GM19240 (cell line): ENCODE data around the gene HK1.

ENCODE experiments used
- DNase-seq: peaks from one replicate; pipeline ENCODE4 v3.0.0; 2011; ENCODE audit warnings: low spot score; ENCODE audit not compliant: insufficient read length

Gene HK1

DNA sequence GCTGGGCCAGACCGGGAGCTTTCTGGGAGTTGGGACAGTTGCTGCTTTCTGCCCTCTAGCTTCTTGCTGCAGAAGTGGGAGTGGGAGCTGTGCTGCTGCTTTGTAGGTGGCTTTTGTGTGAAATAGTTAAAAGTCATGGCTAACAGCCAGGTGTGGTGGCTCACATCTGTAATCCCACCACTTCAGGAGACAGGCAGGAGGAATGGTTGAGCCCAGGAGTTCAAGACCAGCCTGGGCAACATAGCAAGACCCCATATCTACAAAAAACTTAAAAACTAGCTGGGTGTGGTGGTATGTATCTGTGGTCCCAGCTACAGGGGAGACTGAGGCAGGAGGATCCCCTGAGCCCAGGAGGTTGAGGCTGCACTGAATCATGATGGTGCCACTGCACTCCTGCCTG, 124.8 kb downstream of the HK1 start:
- no peak for DNase-seq

DNA sequence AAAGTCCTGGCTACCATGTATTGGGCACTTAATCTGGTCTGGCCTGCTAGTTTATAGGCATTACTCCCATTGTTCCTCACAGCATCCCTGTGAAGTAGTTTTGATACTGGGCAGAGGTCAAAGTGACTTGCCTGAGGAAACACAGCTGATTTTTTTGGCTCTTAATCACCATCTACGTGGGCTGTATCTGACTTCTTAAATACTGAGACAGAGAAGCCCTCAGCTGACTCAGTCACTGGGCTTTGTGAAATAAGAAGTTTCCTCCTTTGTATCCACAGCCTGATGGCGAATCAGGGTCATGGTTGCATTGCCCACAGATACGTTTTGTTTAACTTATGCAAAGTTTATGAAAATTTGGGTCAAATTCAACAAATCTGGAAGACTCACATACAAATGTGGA, 125.2 kb downstream of the HK1 start:
- DNase-seq: no peak

DNA sequence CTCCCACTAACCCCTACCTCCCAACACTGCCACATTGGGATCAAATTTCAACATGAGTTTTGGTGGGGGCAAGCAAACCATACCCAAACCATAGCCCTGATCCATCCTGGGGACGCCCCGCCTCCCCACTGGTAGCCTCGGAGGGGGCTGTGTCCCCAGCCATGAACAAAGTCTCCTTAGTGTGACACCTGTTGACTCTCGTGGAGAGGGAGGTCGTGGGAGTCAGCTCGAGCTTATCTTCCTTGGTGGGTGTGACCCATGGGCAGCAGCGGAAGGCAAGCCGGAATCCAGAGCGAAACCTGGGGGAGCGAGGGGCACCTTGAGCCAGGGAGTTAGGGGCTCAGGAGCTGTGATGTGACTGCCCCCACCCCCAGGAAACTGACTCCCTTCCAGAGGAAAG, 126.5 kb downstream of the HK1 start:
- DNase-seq: no peak

DNA sequence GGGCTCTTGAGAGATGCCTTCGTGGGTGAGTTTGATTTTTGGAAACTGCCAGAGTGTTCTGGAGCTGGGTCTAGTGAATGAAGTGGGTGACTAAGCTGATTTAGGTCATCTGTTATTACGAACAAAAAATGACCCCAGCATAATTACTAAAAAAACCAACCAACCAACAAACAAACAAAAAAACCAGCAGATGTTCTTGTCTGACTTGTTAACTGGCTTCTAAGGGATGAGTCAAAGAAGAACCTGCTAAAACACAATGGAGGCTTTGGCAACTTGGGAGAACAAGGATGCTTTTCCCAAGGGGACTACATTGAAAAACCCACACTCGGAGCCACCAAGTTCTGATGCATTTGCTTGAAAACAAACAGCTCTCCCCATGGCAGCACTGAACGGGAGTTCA, 126.9 kb downstream of the HK1 start:
- no peak for DNase-seq

DNA sequence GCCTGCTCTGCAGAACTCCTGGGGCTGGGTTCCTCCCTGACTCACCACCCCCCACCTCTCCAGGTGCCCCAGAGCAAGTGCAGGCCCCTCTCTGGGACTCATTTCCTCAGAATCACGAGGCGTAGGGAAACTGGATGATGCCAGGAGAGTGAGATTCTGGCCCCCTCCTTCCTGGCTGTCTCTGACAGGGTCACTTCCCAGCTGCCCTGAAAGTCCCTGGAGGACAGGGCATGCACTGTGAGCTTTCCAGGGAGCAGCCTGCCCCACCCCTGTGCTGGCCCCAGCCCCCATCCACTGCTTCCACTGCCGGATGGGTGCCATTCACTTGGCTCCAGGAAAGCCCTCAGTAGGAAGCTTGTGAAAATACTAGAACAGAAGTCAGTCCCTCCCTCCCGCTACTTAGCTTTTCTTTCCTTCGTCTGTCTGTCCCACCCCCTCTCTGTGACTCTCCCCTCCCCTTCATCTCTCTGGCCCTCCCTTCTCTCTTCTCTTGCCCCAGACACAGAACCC, 128.1 kb downstream of the HK1 start:
- DNase-seq: no peak

DNA sequence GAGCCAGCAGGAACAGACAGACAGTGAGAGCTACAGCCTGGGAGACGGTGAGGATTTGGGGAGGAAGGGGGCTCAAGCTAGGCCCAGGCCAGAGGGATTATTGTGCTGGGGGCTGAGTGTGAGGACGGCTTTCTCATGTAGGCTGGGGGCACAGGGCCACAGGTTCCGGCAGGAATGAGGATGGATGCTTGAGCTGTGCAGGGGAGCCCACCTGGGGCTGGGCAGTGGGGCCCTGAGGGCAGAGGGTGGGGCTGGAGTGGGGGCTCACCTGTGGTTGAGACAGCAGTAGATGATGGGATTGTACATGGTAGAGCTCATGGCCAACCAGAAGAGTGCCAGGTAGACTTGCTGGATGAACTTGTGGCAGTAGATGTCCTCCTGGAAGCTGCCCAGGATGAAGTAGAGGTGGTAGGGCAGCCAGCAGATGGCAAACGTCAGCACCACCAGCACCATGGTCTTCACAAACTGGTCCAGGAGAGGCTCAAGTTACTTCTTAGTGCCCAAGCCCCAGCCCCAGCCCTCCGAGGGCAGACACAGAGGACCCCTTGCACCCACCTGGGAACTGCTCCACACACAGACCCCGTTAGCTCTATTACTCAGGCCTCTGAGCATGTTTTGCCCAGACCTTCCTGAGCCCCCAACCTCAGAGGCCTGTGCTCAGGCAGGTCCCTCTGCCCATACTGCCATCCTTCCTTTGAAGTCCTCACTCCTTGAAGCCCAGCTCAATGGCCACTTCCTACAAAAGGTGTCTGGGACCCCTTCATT, 128.7 kb downstream of the HK1 start:
- no peak for DNase-seq

DNA sequence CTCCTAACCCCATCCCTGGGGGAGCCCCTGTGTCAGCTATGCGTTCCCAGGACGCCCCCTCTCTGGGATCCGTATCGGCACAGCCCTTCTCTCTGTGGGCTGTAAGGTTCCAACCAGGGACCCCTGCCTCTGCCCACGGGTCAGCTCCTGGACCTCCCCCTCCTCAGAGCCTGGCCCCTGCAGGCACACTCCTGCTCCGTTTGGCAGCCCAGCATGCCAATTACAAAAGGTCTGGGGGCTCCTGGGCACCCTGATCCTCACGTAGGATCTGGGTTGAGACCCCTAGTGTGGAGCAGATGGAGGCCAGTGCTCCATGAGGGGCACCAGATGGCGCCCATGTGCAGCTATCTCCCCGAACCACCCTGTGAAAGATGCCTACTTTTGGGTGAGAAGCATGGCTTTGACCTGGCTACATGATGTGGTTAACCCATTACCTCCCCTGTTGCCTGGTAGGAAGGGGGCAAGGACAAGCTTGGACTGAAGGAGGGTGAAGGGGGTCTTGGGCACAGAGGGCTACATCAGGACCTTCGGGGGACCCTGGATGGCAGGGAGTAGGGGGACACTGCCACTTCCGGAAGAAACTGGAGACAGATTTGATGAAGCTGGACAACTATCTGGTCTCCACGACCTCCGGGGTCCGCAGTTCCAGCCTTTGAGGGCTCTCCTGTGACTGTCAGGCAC, 129.5 kb downstream of the HK1 start:
- no peak for DNase-seq

DNA sequence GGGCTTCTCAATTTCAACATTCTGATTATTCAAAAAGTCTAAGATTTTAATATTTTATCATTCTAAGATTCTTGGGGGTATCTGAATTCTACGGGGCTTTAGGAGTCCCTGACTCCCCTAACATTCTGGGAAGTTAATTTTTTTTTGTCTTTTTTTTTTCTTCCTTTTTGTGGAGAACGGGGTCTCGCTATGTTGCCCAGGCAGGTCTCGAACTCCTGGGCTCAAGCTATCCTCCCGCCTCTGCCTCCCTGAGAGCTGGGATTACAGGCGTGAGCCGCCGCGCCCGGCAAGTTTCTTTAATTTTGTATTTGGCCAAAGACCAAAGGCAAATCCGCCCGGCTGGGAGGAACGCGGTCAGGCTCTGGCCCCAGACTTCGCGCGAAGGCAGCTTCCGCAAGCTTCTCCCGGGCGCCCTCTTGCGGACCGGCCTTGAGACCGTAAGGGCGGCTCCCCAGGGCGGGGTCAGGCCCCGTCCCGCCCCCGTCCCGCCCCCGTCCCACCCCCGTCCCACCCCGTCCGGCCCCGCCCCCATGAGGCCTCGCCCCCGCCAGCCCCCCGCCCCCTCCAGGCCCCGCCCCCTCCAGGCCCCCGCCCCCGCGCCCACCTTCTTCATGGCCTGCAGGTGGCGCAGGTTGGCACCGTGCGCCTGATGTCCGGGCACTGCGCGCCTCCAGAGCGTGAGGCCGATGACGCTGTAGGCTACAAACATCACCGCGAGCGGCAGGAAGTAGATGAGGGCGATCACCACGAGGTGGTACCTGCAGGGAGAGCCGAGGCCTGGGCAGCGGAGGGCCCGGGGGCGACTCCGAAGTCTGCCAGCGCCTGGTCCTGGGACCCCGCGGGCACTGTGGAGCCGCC, 130.3 kb downstream of the HK1 start:
- DNase-seq: peak; percentile 93

DNA sequence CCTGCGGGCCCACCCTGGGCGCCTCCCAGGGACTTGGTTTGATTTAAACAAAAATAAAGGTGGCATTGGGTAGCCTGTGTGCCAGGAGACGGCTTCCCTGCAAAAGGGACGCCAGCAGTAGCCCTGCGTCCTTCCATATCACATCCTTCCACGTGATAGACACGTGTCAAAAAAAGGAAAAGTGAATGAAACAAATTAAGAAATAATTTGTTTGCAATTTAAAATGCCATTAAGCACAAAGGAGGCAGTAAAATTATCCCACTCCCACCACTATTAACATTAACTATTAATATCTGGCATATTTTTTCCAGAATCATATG, 130.8 kb downstream of the HK1 start:
- DNase-seq: no peak

DNA sequence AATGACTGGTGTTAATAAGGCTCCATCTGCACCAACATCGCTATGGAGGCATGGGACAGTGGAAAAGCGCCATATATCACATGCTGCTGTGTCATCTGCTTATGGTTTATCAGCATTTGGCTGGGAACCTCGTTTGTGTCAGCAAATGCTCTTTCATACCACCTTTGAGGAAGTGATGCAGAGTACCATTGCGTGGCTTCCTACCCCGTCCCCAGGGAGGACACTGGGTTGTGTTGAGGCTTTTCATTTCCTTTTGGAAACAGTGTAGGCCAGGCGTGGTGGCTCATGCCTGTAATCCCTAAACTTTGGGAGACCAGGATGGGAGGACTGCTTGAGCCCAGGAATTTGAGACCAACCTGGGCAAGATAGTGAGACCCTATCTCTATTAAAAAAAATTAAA, 131.7 kb downstream of the HK1 start:
- no peak for DNase-seq

DNA sequence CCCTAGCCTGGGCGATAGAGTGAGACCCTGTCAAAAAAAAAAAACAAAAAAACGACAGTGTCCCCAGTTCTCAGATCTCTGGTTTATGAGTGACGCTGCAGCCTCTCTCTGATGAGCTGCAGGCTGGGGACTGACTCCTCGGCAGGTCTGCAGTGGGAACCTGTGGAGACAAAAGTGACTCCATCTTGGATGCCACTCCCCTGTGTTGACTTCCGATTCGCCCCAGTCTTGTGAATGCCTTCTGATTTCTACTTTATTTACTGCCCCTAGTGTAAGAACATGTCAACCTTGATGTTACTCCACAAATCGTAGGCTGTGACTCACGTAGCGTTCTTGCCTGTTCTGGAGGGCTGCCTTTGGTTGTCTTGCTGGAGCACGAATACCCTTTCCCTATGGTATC, 132.2 kb downstream of the HK1 start:
- DNase-seq: no peak

DNA sequence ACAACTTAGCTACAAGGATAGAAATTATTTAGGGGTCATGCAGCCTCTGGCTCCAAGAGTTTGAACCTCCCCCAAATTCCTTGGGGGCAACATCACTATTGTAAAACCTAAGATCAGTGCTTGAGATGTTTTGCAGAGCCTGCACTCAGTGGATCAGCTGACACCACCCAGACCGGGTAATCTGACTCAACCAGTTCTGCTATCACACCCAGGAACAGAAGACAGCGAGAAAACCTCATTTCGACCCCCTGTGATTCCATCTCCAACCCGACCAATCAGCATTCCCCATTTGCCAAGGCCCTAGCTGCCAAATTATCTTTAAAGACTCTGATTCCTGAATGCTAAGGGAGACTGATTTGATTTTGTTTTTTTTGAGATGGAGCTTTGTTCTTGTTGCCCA, 133.2 kb downstream of the HK1 start:
- DNase-seq: no peak

DNA sequence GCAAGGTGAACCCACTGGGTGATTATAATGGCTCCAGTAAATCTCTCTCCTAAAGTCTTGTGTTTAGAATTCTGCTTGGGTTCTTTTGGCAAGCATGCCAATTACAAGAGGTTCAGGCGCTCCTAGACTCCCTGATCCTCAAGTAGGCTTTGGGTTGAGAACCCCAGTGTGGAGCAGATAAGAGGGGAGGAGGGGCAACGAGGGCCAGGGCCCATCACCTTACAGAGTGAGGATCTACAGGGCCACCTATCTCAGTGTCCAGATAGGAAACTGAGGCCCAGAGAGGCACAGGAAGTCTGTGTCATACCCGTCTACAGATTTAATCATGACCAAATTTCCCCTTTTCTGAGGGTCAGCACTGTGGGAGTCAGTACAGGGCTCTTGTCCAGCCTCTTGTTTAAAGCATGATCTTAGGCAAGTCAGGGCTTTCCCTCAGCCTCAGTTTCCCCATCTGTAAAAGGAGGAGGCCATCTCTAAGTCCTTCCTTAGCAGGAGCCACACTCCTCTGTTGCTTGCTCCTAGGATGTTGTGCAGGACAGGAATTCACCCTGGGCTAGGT, 134.0 kb downstream of the HK1 start:
- no peak for DNase-seq

DNA sequence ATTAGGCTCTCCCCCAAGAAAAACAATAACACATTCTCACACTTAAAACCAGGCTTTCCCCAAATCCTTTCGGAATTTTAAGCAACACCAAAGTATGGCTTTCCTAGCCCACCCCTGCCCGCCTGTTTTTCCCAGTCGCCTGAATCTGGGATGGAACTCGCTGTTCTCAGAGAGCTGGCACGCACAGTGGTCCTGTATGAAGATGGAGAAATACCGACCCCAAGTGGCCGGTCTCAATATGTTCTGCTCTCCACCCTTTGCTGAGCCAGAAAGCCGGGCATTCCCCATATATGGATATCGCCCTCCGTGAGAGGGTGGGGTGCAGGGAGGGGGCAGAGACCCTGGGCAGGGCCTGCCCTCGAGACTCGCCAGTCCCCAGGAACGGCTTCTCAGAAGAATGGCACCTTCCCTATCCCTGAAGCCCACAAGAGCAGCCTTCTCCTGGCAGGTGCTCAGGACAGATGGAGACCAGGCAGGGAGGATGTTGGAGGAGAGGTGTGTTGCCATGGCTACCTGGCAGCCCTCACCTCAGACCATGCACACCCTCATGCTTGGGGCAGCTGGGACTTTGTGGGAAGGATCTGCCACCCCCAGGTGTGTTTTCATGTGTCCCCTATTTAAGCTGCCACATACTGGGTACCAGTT, 135.0 kb downstream of the HK1 start:
- DNase-seq: no peak

DNA sequence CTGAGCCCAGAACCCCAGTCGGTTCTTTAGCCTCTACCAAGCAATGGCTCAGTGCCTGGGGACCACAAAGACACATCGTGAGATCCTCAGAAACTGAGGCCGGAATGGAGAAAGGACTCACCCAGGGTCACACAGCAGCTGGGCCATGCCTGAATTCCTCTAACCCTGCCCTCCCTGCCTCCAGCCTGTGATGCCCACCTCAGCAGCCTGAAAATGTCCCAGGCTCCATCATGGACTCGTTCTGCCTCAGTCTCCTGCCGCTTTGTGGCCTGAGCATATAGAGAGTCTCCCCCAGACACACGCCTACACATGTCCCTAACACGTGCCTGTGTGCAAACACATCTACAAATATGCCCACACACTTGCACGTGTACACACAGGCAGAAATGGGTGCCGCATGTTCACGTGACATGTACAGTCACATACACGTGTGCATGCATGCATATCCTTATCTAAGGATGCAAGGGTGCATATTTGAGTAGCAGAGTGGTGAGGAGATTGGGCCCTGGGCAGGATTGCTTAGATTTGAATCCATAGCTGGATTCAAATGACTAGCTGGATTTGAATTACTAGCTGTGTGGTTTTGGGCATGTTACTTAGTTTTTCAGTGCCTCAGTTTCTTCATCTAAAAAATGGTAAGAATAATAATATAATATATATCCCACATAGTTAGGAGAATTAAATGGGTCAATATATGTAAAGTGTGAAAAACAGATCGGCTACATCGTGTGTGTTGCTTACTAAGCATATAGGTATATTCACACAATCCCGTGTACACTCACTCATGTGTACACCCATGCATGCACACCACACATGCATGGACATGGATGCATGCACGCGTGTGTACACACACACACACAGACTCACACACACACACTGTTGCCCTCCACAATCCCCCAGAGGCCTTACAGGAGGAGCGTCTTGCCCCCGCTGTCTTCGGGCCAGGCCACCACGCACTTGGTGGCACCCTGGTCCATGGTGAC, 136.0 kb downstream of the HK1 start:
- no peak for DNase-seq

DNA sequence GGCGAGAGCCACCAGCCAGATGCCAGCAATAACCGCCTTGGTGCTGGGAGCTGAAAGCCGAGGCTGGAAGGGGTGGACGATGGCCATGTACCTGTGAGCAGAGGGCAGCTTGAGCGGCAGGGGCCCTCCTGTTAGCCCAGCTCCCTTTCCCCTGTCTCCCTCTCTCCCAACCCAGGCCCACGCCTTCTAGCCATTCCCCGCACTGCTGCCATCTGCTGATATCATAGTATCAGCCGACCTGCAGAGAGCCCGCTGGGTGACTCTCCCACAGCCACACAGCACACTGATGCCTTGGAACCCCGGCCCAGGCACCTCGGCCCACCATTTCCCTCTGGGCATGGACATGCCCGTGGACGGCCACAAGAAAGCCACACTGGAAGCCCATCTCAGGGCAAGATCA, 136.8 kb downstream of the HK1 start:
- no peak for DNase-seq

DNA sequence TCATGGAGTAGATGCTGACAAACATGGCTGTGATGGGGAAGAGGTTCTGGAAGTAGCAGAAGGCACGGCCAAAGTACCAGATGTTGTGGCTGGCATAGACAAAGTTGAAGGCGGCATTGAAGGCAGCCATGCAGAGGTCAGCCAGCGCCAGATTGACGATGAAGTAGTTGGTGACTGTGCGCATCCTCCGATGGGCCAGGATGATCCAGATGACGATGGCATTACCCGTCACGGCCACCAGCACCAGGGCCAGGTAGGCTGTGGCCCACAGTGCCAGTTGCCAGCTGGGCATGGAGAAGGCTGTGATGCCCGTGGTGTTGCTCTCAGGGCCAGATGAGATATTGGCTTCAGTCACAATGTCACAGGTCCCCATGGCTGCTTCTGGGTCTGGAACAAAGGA, 137.7 kb downstream of the HK1 start:
- no peak for DNase-seq

DNA sequence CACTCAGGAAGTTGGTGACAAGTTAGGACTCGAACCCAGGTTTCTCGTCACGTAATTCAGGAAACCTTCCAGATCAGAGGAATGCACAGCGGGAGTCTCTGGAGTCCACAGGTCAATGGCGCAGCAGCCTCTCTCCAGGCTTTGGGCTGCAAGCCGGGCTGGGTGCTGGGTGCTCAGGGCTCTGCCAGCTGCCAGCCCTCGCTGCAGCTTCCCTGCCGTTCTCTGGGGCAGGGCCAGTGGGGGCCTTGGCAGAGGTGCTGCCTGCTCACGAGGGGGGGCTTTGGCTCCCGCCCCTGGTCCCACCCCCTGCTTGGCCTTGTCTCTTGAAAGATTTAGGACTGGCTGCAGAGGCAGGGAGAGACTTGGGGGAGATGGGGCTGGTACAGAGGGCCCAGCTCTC, 138.4 kb downstream of the HK1 start, which contains the start of gene TACR2:
Gene TACR2, minus strand, starts transcription at position 224 of the 400 bp plus-strand sequence. CDS start 595 bp downstream, outside the sequence.
- DNase-seq: no peak

DNA sequence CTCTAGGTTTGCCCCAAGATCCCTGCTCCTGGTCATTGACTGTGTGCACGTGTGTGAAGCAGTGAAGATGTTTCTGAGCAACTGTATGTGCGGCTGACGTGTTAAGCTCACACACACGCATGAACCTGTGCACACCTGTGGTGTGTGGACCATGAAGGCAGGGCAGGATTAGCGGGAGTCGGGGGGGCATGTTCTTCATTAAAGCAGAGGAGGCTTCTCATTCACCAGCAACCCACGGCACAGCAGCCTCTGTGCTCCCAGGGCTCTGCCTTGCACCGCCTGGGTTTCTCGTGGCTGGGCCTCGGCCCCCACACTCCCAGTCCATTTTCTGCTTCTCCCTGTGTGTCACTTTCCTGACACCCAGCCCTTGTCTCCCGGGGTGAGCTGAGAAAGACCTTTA, 139.2 kb downstream of the HK1 start:
- DNase-seq: no peak
